GM21526 (cell line): ENCODE measurements around the gene TPGS2.

Experiments
- ATAC-seq: cut with Tn5 transposase; IDR thresholded peaks from one replicate; pipeline ENCODE4 v1.9.1; 2021; ENCODE audit warnings: moderate library complexity; ENCODE audit not compliant: unreplicated experiment, low FRiP score

The TPGS2 gene

DNA sequence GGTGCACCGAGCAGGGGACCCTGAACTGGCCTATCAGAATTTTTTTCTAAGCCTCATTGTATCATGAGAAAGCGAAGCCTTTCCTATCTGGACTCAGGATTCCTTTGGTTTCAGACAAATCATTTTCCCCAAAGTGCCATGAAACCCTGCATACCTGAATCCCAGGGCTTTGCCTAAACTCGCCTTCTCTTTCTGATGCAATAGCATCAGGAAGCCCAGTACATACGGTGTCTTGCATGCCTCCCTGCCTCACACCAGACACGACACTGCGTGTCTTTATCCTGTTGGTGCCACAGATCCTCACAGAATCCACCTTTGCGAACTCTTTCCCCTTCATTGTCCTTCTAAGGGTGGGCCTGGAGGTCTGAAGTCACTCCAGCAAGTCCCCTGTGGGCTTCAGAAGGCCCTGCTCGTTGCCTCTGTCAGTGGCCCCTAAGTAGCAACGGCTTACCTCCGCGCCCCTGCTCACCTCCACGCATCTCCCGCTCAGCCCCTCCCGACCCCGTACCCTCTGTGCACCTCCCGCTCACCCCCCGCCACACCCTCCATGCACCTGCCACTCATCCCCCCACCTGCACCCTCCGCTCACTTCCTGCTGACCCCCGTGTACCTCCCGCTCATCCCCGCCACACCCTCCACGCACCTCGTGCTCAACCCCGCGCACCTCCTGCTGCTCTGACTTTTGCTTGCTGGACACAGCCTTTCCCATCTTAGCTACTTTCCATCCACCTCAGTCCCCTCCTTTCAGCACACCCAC lies 83.4 kb downstream of the TPGS2 start:
- ATAC-seq, result no peak

DNA sequence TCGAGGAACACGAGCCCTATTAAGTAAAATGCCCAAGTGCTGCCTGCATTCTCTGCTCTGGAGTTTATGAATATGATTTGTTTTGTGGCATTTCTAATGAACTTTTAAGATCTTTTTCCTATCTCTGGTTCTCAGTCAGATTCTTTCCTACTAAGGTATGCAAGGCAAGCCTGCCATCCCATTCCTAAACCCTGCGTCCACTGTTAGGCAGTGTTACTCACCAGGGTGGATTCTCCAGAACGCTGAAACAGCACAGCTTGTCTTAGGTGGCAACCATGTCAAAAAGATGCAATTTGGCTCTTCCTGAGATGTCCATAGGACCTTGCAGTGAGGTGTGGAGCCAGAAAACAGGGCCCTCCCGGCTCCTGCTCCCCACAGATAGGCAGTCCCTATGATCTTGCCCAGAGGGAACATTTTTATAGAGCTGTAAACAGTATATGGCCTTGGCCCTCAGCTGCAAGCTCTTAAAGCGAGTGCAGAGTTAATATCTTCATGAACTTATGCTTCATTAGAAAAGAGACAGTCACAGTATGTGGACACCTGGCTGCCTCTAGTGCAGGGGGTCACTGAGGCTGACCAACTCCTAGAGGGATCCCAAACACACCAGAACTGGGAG lies 84.4 kb downstream of the TPGS2 start:
- ATAC-seq, result no peak
